NCI-H1694 (cell line): Measurements from ENCODE around the gene TIPRL.
A peak's percentile ranks its signal among the peaks of the same experiment; 100 is the strongest.
"Not testable (repeated sequence)": the region's sequence is repeated elsewhere in the genome, so short reads cannot be mapped to it uniquely, and the experiment has no call there.

Experiments
- DNase-seq: peaks from one replicate; lab custom pipeline; 2025; lab: John Stamatoyannopoulos, UW

Gene TIPRL

GRCh38 chr1:168159251-168159650 lies 19.5 kb upstream of the TIPRL start:
- DNase-seq, result no peak

GRCh38 chr1:168159979-168160378 lies 18.8 kb upstream of the TIPRL start:
- DNase-seq, result no peak

GRCh38 chr1:168161459-168161858 lies 17.3 kb upstream of the TIPRL start:
- peak; percentile 29 for DNase-seq

- DNase-seq, result no peak
Observed at GRCh38 chr1:168163670-168164069, 15.1 kb upstream of the TIPRL start.

- DNase-seq, result no peak
Observed at GRCh38 chr1:168164771-168165170, 14.0 kb upstream of the TIPRL start.

- no peak for DNase-seq
Observed at GRCh38 chr1:168167806-168168205, 11.0 kb upstream of the TIPRL start.

GRCh38 chr1:168170564-168171508 lies 7.9 kb upstream of the TIPRL start:
- no peak for DNase-seq

- no peak for DNase-seq
Observed at GRCh38 chr1:168172250-168172915, 6.4 kb upstream of the TIPRL start.

GRCh38 chr1:168178227-168178637 lies 530 bp upstream of the TIPRL start:
- no peak for DNase-seq

- DNase-seq, result no peak
Observed at GRCh38 chr1:168179438-168180147, 831 bp downstream of the TIPRL start.

- DNase-seq, result no peak
Observed at GRCh38 chr1:168180148-168180524, 1.4 kb downstream of the TIPRL start.

- DNase-seq, result not testable (repeated sequence)
Observed at GRCh38 chr1:168181063-168181720, 2.4 kb downstream of the TIPRL start.

GRCh38 chr1:168187177-168187576 lies 8.4 kb downstream of the TIPRL start:
- no peak for DNase-seq

GRCh38 chr1:168190403-168190802 lies 11.6 kb downstream of the TIPRL start:
- no peak for DNase-seq

GRCh38 chr1:168195199-168196135 lies 16.7 kb downstream of the TIPRL start:
- DNase-seq, result no peak

GRCh38 chr1:168199056-168199455 lies 20.3 kb downstream of the TIPRL start:
- DNase-seq, result no peak

- no peak for DNase-seq
Observed at GRCh38 chr1:168202941-168203654, 24.3 kb downstream of the TIPRL start.

- no peak for DNase-seq
Observed at GRCh38 chr1:168206111-168206510, 27.3 kb downstream of the TIPRL start.

GRCh38 chr1:168207673-168208072 lies 28.9 kb downstream of the TIPRL start:
- DNase-seq, result not testable (repeated sequence)

GRCh38 chr1:168210312-168210711 lies 31.6 kb downstream of the TIPRL start:
- no peak for DNase-seq
